A549 (cell line): ENCODE results near the gene GOLGA7B.

Experiments used
- CHD2 ChIP-seq: fragments of 150-350 bp; IDR thresholded peaks from 2 replicates; pipeline ENCODE4 v1.6.1; 2014; ENCODE audit warnings: low read length; ENCODE audit not compliant: partially characterized antibody
- CTCF ChIP-seq: fragments of >200 bp; sonication (Bioruptor Twin); formaldehyde crosslinking; IDR thresholded peaks from 3 replicates; pipeline ENCODE4 v1.5.1; 2016
- E2F6 ChIP-seq: IDR thresholded peaks from 2 replicates; pipeline ENCODE4 v1.6.1; 2012; ENCODE audit warnings: low read depth, borderline replicate concordance
- HDAC2 ChIP-seq: fragments of 200-600 bp; sonication (generic); IDR thresholded peaks from 2 replicates; pipeline ENCODE4 v1.6.1; 2016
- MAX ChIP-seq: IDR thresholded peaks from 2 replicates; pipeline ENCODE4 v1.6.1; 2012
- PBX3 ChIP-seq: IDR thresholded peaks from 2 replicates; pipeline ENCODE4 v1.6.1; 2012
- POLR2A ChIP-seq: IDR thresholded peaks from 2 replicates; pipeline ENCODE4 v1.6.1; 2012; ENCODE audit warnings: mild to moderate bottlenecking, low read length
- ZC3H11A ChIP-seq: fragments of 450-650 bp; IDR thresholded peaks from 2 replicates; pipeline ENCODE4 v1.6.1; 2014; ENCODE audit warnings: antibody characterized with exemption, mild to moderate bottlenecking

- TF ChIP-seq CTCF (no peak), ZC3H11A (no peak), E2F6 (no peak), CHD2 (no peak), HDAC2 (no peak), PBX3 (no peak), POLR2A (no peak), MAX (no peak)
These were observed 58.2 kb downstream of the GOLGA7B start for GRCh38 chr10:97907830-97908229.
